GM18508 (cell line): ENCODE results near the gene MAP7.
"Not testable (repeated sequence)": the region's sequence is repeated elsewhere in the genome, so short reads cannot be mapped to it uniquely, and the experiment has no call there.

Experiments
- ATAC-seq: cut with Tn5 transposase; IDR thresholded peaks from one replicate; pipeline ENCODE4 v1.9.1; 2021; ENCODE audit warnings: moderate number of reproducible peaks; ENCODE audit not compliant: insufficient read depth, unreplicated experiment

Gene MAP7

GRCh38 chr6:136475686-136476085 is 74.5 kb downstream of the MAP7 start:
- ATAC-seq: no peak

GRCh38 chr6:136474241-136474640 is 76.0 kb downstream of the MAP7 start:
- no peak for ATAC-seq

- no peak for ATAC-seq
These were observed 78.3 kb downstream of the MAP7 start for GRCh38 chr6:136471922-136472321.

GRCh38 chr6:136471372-136471771 is 78.8 kb downstream of the MAP7 start:
- ATAC-seq: no peak

GRCh38 chr6:136470044-136470443 is 80.2 kb downstream of the MAP7 start:
- ATAC-seq: no peak

- ATAC-seq: no peak
These were observed 81.1 kb downstream of the MAP7 start for GRCh38 chr6:136469154-136469553.

- ATAC-seq: no peak
These were observed 81.5 kb downstream of the MAP7 start for GRCh38 chr6:136468711-136469110.

- ATAC-seq: no peak
These were observed 83.0 kb downstream of the MAP7 start for GRCh38 chr6:136467186-136467585.

GRCh38 chr6:136466777-136467176 is 83.4 kb downstream of the MAP7 start:
- no peak for ATAC-seq

GRCh38 chr6:136465766-136466303 is 84.4 kb downstream of the MAP7 start:
- no peak for ATAC-seq

GRCh38 chr6:136464874-136465273 is 85.3 kb downstream of the MAP7 start:
- ATAC-seq: no peak

- ATAC-seq: no peak
These were observed 86.1 kb downstream of the MAP7 start for GRCh38 chr6:136464148-136464547.

- ATAC-seq: no peak
These were observed 86.5 kb downstream of the MAP7 start for GRCh38 chr6:136463743-136464142.

- no peak for ATAC-seq
These were observed 103.5 kb downstream of the MAP7 start for GRCh38 chr6:136446579-136447187.

- ATAC-seq: no peak
These were observed 104.1 kb downstream of the MAP7 start for GRCh38 chr6:136446145-136446544.

GRCh38 chr6:136445063-136445462 is 105.2 kb downstream of the MAP7 start:
- no peak for ATAC-seq

GRCh38 chr6:136440203-136440602 is 110.0 kb downstream of the MAP7 start:
- no peak for ATAC-seq

- ATAC-seq: no peak
These were observed 110.6 kb downstream of the MAP7 start for GRCh38 chr6:136439514-136440190.

- ATAC-seq: no peak
These were observed 111.8 kb downstream of the MAP7 start for GRCh38 chr6:136438441-136438840.

- no peak for ATAC-seq
These were observed 113.0 kb downstream of the MAP7 start for GRCh38 chr6:136437246-136437645.

GRCh38 chr6:136435101-136435500 is 115.1 kb downstream of the MAP7 start:
- ATAC-seq: no peak

GRCh38 chr6:136431306-136431705 is 118.9 kb downstream of the MAP7 start:
- ATAC-seq: not testable (repeated sequence)
